ENCODE measurements around the gene TRPC4.

The TRPC4 gene

GRCh38 chr13:37679043-37679442 is 190.5 kb downstream of the TRPC4 start:
- ATAC-seq, result no peak
- TF ChIP-seq ZNF70 (CRISPR knock-in tag; IDR thresholded peaks at IDR 0.05), result no peak
- no peak for TF ChIP-seq TOX (CRISPR knock-in tag; IDR thresholded peaks at IDR 0.05; ENCODE audit: borderline replicate concordance)
- no peak for TF ChIP-seq SNAI2 (CRISPR knock-in tag; IDR thresholded peaks at IDR 0.05)
- no peak for TF ChIP-seq ESRRG (CRISPR knock-in tag; IDR thresholded peaks at IDR 0.05)
- TF ChIP-seq BACH2 (CRISPR knock-in tag; IDR thresholded peaks at IDR 0.05; ENCODE audit: borderline replicate concordance), result no peak
- TF ChIP-seq ZNF565 (CRISPR knock-in tag; conservative IDR thresholded peaks at IDR 0.05; ENCODE audit: low read depth), result no peak
- no peak for TF ChIP-seq ZFP30 (CRISPR knock-in tag; IDR thresholded peaks at IDR 0.05)
- no peak for TF ChIP-seq CSDC2 (CRISPR knock-in tag; IDR thresholded peaks at IDR 0.05)
- TF ChIP-seq ZNF8 (CRISPR knock-in tag; IDR thresholded peaks at IDR 0.05), result no peak

GRCh38 chr13:37669845-37670244 is 199.7 kb downstream of the TRPC4 start:
- TF ChIP-seq ZFP3 (CRISPR knock-in tag; IDR thresholded peaks at IDR 0.05) (no peak), ZNF8 (CRISPR knock-in tag; IDR thresholded peaks at IDR 0.05) (no peak), ZNF565 (CRISPR knock-in tag; conservative IDR thresholded peaks at IDR 0.05; ENCODE audit: low read depth) (no peak), CSRNP3 (CRISPR knock-in tag; IDR thresholded peaks at IDR 0.05) (no peak), TSHZ2 (CRISPR knock-in tag; IDR thresholded peaks at IDR 0.05) (no peak), OSR1 (CRISPR knock-in tag; IDR thresholded peaks at IDR 0.05) (no peak), RARB (CRISPR knock-in tag; IDR thresholded peaks at IDR 0.05) (no peak), ISL1 (CRISPR knock-in tag; IDR thresholded peaks at IDR 0.05) (no peak), ZNF70 (CRISPR knock-in tag; IDR thresholded peaks at IDR 0.05) (no peak), SNAI2 (CRISPR knock-in tag; IDR thresholded peaks at IDR 0.05) (no peak), ZC3H10 (CRISPR knock-in tag; IDR thresholded peaks at IDR 0.05) (no peak), CSDC2 (CRISPR knock-in tag; IDR thresholded peaks at IDR 0.05) (no peak), TCF4 (CRISPR knock-in tag; IDR thresholded peaks at IDR 0.05; ENCODE audit: borderline replicate concordance) (no peak), GLIS3 (CRISPR knock-in tag; IDR thresholded peaks at IDR 0.05) (no peak)
- ATAC-seq, result no peak

- peak; percentile 74 for ATAC-seq
- TF ChIP-seq PPARA (CRISPR knock-in tag; IDR thresholded peaks at IDR 0.05; ENCODE audit: borderline replicate concordance) (no peak), CSRNP3 (CRISPR knock-in tag; IDR thresholded peaks at IDR 0.05) (no peak), ZNF565 (CRISPR knock-in tag; conservative IDR thresholded peaks at IDR 0.05; ENCODE audit: low read depth) (no peak), CSDC2 (CRISPR knock-in tag; IDR thresholded peaks at IDR 0.05) (no peak), CREB5 (CRISPR knock-in tag; IDR thresholded peaks at IDR 0.05; ENCODE audit: low read depth) (no peak), ZNF8 (CRISPR knock-in tag; IDR thresholded peaks at IDR 0.05) (no peak), ZC3H10 (CRISPR knock-in tag; IDR thresholded peaks at IDR 0.05) (no peak)
These were observed 201.9 kb downstream of the TRPC4 start for GRCh38 chr13:37667702-37668101.

- no peak for ATAC-seq
- no peak for TF ChIP-seq POU6F1 (CRISPR knock-in tag; IDR thresholded peaks at IDR 0.05; ENCODE audit: borderline replicate concordance, low read depth)
- no peak for TF ChIP-seq TSHZ2 (CRISPR knock-in tag; IDR thresholded peaks at IDR 0.05)
- no peak for TF ChIP-seq ISL1 (CRISPR knock-in tag; IDR thresholded peaks at IDR 0.05)
- TF ChIP-seq ZNF8 (CRISPR knock-in tag; IDR thresholded peaks at IDR 0.05), result no peak
- no peak for TF ChIP-seq PATZ1 (CRISPR knock-in tag; IDR thresholded peaks at IDR 0.05; ENCODE audit: borderline replicate concordance)
- no peak for TF ChIP-seq ZNF70 (CRISPR knock-in tag; IDR thresholded peaks at IDR 0.05)
- no peak for TF ChIP-seq GLIS3 (CRISPR knock-in tag; IDR thresholded peaks at IDR 0.05)
- no peak for TF ChIP-seq SNAI2 (CRISPR knock-in tag; IDR thresholded peaks at IDR 0.05)
These were observed 203.5 kb downstream of the TRPC4 start for GRCh38 chr13:37666036-37666435.

Measured in SK-N-SH treated with all-trans-retinoic acid at 6 μM for 48 hours (cell line).